ENCODE results near the gene PALM. TPM values are rescaled to one million over a fixed set of nuclear protein-coding genes. Genes with fewer than 3 reads are reported as not detected.

Gene PALM
- total RNA-seq, 4 donors from 2014 or later: 21.5 to 111 (median 53.0) TPM

DNA sequence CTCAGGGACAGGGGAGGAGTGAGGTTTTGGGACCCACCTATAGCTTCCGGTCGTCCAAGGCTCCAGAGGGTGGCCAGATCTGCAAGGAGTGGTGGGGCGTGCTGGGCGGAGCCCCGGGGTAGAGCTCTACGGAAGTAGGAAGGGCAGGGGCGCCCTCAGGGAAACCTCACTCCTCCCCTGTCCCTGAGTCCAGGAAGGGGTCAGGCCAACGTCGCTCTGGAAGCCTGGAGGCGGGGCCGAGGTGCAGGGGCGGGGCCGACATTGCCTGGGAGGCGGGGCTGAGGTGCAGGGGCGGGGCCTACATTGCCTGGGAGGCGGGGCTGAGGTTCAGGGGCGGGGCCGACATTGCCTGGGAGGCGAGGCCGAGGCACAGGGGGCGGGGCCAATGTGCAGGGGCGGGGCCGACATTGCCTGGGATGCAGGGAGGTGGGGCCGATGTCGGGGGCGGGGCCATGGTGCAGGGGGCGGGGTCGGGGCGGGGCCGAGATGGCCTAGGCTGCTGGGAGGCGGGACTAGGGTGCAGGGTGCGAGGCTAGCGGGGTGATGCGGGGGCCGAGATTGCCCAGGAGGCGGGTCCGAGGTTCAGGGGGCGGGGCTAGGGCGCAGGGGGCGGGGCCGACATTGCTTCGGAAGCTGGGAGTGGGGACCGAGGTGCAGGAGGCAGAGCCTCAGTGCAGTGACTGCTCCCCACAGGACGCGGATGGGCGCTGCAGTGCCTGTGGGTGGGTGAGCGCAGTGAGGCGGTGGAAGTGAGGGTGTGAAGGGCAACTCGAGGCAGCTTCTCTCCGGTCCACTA, 4.9 kb upstream of the PALM start:
- Histone ChIP-seq H3K27me3 (peaks cover 36% of the 10 kb centered on the region), H3K4me1 (peaks cover 0 to 32% (median 4%) of the 10 kb centered on the region in 3 donors), H3K27ac (peak overlapping the region in 2 of 4 donors; percentile 37 to 46), H3K9me3 (no peaks in the 10 kb centered on the region), H3K36me3 (no peaks in the 10 kb centered on the region), H3K4me3 (peak overlapping the region in 1 of 2 donors; percentile 26)
- peak; percentile 86 for ATAC-seq
- TF ChIP-seq POLR2A (IDR thresholded peaks at IDR 0.05) (no peak), POLR2AphosphoS5 (IDR thresholded peaks at IDR 0.05) (no peak), EP300 (IDR thresholded peaks at IDR 0.05) (no peak)
- TF ChIP-seq, protein P1, sequence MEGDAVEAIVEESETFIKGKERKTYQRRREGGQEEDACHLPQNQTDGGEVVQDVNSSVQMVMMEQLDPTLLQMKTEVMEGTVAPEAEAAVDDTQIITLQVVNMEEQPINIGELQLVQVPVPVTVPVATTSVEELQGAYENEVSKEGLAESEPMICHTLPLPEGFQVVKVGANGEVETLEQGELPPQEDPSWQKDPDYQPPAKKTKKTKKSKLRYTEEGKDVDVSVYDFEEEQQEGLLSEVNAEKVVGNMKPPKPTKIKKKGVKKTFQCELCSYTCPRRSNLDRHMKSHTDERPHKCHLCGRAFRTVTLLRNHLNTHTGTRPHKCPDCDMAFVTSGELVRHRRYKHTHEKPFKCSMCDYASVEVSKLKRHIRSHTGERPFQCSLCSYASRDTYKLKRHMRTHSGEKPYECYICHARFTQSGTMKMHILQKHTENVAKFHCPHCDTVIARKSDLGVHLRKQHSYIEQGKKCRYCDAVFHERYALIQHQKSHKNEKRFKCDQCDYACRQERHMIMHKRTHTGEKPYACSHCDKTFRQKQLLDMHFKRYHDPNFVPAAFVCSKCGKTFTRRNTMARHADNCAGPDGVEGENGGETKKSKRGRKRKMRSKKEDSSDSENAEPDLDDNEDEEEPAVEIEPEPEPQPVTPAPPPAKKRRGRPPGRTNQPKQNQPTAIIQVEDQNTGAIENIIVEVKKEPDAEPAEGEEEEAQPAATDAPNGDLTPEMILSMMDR (IDR thresholded peaks at IDR 0.05): no peak
- 9 to 11% methylated on average over 11 to 19 of the region's 50 CpGs for WGBS, 2 donors (ENCODE audit: low coverage in 1 of 2)

DNA sequence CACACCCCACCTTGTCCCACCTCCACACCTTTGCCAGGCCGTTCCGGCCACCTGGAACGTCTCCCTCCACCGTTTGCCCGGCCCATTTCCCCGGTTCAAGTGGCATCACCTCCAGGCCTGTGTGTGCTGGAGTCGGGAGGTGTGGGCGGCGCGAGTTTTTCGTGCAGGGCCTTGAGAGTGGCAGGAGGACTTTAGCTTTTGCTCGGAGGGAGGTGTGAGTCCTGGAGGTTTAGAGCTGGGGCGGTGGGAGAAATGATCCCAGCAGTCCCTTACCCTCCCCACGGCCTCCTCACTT, 4.3 kb upstream of the PALM start:
- H3K9me3 ChIP-seq: no peaks in the 10 kb centered on the region
- H3K36me3 ChIP-seq: no peaks in the 10 kb centered on the region
- 65 to 71% methylated on average over 2 to 3 of the region's 14 CpGs for WGBS, 2 donors (ENCODE audit: low coverage in 1 of 2)
- peak overlapping the region in 1 of 4 donors; percentile 11 for H3K27ac ChIP-seq
- TF ChIP-seq, protein P1 (IDR thresholded peaks at IDR 0.05): no peak
- no peak for TF ChIP-seq EP300 (IDR thresholded peaks at IDR 0.05)
- TF ChIP-seq POLR2AphosphoS5 (IDR thresholded peaks at IDR 0.05): no peak
- TF ChIP-seq POLR2A (IDR thresholded peaks at IDR 0.05): no peak
- H3K4me1 ChIP-seq: peaks cover 0 to 36% (median 4%) of the 10 kb centered on the region in 3 donors
- H3K4me3 ChIP-seq: peak overlapping the region in 1 of 2 donors; percentile 26
- peaks cover 41% of the 10 kb centered on the region for H3K27me3 ChIP-seq
- ATAC-seq: no peak

DNA sequence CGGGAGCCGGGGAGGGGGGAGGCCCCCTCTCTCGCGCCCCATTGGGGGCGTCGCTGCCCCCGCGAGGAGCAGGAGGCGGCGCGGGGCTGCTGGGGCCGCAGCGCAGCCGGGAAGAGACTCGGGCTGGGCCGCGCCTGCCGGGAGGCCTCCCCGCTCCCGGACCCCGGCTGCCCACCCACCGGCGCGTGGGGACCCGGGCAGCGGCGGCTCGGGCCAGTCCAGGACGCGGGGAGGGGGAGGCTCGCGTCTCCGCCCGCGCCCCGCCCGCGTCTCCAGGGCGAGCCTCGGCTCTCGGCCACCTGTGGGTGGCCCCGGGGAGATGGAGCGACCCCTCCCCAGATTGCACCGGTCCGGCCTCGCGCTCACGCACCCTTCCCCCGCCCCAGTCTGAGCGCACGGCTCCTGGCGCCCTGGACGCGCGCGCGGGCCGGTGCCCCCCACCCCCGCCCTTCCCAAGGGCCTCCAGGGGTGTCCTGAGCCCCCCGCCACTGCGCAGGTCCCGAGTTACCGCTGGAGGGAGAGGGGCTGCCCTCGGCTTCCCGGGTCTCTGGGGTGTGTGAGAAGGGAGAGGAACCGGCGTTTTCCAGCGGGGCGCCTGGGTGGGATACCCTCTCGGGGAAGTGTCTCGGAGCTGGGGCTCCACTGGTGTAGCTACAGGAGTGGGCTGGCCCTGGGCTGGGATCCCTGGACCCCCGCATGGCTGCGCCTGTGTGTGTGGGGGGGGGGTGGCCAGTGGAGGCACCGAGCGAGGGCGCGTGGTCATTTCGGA, 645 bp downstream of the PALM start:
- peak; percentile 11 for ATAC-seq
- Histone ChIP-seq H3K27ac (peak overlapping the region; percentile 16 to 93 (median 86)), H3K27me3 (peaks cover 14% of the 10 kb centered on the region), H3K36me3 (no peaks in the 10 kb centered on the region), H3K9me3 (no peaks in the 10 kb centered on the region), H3K4me1 (peaks cover 0 to 45% (median 12%) of the 10 kb centered on the region in 3 donors), H3K4me3 (peak overlapping the region; percentile 73 to 82)
- WGBS, 2 donors (ENCODE audit: low coverage in 1 of 2): no CpG with 5 or more reads among the region's 78 CpGs
- TF ChIP-seq, protein P1 (IDR thresholded peaks at IDR 0.05): no peak
- TF ChIP-seq EP300 (IDR thresholded peaks at IDR 0.05) (no peak), POLR2AphosphoS5 (IDR thresholded peaks at IDR 0.05) (no peak), POLR2A (IDR thresholded peaks at IDR 0.05) (no peak)

DNA sequence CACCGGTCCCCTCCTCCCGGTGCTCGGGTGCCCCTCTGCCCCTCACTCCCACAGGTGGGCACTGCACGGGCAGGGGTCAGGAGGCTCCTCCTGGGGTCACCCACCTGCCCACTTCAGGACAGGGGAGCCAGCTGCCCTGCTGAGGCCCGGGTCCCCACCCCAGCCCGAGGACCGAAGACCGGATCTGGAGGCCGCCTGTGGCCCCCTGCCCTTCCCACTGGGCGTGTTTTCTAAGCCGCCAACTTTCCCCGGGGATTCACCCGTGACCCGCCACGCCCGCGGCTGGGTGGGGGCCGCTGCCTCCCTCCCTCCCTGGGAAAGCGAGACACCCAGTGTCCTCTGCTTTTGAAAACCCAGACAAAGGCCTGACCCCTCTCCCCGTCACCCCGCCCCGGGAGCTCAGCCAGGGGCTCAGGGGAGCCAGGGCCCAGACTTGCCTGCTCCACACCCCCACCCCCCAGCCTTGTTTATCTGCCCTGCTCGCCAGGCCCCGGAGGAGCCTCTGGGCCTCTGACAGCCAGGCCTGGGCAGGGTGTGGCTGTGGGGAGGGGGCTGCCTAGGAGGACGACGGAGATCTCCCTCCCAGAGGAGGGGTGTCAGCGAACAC, 1.3 kb downstream of the PALM start:
- TF ChIP-seq POLR2AphosphoS5 (IDR thresholded peaks at IDR 0.05): no peak
- peak in 1 of 2 donors; percentile 13 for TF ChIP-seq POLR2A (IDR thresholded peaks at IDR 0.05)
- TF ChIP-seq, protein P1 (IDR thresholded peaks at IDR 0.05): no peak
- TF ChIP-seq EP300 (IDR thresholded peaks at IDR 0.05): no peak
- peaks cover 0 to 7% of the 10 kb centered on the region in 2 donors for H3K36me3 ChIP-seq
- no CpG with 5 or more reads among the region's 27 CpGs for WGBS, 2 donors (ENCODE audit: low coverage in 1 of 2)
- peak overlapping the region; percentile 73 to 82 for H3K4me3 ChIP-seq
- peaks cover 0 to 42% (median 12%) of the 10 kb centered on the region in 3 donors for H3K4me1 ChIP-seq
- H3K9me3 ChIP-seq: peaks cover 0 to 1% (median 0%) of the 10 kb centered on the region in 3 donors
- ATAC-seq: peak; percentile 45
- peak overlapping the region; percentile 16 to 93 (median 86) for H3K27ac ChIP-seq
- peaks cover 11% of the 10 kb centered on the region for H3K27me3 ChIP-seq
